ENCODE measurements around the gene SLC15A1.

The SLC15A1 gene

DNA sequence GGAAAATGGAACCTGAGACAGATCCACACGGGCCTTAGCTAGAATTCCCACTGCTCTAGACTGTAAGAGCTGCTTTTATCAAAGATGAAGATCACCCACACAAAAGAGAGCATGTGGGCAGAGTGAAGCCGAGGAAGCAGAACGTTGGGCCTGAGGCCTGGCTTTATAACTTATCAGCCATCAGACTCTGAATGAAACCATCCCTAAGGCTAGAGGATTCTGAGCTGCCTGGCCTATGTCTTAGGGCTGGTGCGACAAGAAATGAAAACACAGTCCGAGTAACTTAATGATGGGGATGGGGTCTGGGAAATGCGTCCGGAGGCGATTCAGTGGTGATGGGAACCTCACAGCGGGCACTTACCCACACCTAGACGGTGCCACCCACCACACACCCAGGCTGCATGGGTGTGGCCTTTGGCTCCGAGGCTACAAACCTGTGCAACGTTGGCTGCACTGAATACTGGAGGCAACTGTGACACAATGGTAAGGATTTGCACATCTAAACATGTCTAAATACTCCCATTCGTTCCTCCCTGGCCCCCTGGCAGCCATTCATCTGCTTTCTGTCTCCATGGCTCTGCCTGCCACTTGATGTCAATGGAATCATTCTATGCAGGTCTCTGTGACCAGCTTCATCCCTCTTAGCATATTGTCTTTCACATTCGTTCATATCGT, 62.0 kb downstream of the SLC15A1 start:
- FAIRE-seq: no peak

DNA sequence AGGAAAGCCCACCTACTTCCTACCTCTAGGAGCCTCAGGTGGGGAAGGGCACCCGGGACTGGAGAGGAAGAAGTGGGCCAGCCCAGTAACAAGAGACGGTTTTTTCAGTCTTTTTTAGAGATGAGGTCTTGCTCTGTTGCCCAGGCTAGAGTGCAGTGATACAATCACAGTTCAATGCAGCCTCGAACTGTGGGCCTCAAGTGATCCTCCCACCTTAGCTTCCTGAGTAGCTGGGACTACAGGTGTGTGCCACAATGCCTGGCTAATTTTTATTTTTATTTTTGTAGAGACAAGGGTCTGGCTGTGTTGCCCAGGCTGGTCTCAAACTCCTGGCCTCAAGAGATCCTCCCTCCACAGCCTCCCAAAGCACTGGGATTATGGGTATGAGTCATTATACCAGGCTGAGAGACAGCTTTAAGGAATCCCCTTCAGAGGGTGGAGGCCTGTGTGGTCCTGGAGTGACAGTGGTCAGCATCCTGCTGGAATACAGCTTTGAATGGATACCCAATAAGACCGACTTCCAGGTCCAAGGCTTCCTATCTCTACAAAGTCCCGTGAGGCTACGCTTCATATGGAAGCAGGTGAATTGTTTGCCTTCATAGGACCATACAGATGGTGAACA, 63.0 kb downstream of the SLC15A1 start:
- no peak for FAIRE-seq

DNA sequence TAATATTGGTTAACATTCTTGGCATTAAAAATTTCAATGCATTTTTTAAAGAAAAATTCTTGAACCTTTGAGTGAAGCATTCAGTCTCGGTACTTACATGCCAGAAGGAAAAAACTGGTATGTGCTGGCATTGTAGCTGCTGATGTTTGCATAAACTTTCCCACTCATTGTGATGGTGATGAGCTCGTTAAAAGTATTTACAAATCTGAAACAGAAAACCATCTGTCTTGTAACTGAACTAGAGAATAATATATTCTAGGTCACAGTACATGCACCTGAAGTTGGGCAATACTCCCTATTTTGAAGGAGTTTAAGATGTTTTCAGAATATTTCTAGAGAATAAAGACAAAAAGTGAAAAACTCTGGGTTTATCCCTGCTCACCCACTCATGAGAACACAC, 64.1 kb downstream of the SLC15A1 start:
- no peak for FAIRE-seq

DNA sequence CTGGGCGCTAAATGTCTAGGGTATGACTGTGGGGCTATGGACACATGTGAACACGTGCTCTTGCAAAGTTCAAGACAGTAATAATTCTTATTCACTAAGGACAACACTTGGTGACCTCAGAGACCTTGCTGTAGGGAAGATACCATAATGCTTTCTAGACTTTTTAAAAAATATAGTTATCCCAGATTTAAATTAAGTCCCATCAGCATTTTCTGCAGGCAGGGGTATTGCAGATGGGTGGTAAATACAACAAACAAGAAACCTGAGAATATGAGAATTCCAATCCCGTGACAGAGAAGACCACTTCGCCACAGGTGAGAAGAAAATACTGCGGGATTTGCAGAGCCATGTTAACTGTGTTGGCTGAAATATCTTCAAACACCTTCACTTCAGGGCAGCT, 65.2 kb downstream of the SLC15A1 start:
- no peak for FAIRE-seq

DNA sequence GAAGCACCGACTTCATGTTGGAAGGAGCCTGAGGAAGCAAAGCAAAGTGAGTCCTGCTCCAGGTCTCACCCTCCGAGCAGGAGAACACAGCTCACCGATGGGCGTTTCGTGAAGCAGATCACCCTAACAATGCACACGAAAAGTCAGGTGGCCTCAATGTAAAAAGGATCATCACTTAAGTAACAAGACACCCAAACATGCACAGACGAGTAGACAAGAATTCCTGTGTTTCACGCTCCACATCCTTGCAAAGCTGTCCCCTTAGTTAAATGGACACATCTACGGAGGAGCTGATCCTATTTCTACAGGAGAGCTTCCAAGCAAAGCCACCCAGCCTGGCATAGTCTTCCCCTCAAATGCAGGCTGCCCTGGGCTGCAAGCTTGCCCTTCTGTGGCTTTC, 66.2 kb downstream of the SLC15A1 start:
- no peak for FAIRE-seq

DNA sequence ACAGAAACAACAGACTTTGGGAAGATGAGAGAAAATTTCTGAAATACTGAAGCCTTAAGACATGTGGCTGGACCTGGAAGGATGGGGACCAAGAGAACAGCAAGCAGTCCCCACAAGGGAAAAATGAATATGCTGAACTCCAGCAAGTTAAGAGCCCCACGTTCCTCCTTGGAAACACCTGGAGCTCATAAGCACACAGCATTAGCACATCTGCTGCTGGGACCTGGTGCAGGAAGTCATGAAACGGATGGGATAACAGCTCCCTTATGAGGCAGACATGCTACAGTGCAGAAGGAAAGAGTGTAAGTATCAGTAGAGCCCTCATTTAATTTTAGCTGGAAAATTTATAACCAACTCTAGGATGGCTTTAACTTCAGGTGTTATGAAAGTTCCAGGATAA, 67.3 kb downstream of the SLC15A1 start:
- no peak for FAIRE-seq

DNA sequence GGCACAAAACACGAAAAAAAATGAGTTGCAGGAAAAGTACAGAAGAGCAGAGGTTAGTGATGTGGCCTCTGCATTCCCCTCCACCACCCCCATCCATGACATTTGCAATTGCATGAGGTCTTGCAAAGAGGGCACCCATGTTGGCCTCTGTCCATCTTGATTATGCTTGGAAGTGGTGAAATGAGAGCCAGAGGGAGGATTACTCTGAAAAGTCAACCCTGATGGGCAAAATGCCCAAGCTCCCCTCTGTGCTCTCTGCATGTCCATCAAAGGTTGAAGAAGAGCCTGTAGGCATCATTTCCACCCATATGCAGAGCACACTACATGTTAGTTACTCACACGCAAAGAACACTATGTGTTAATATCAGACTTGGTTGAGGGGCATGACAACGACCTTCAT, 71.4 kb downstream of the SLC15A1 start:
- FAIRE-seq: no peak

DNA sequence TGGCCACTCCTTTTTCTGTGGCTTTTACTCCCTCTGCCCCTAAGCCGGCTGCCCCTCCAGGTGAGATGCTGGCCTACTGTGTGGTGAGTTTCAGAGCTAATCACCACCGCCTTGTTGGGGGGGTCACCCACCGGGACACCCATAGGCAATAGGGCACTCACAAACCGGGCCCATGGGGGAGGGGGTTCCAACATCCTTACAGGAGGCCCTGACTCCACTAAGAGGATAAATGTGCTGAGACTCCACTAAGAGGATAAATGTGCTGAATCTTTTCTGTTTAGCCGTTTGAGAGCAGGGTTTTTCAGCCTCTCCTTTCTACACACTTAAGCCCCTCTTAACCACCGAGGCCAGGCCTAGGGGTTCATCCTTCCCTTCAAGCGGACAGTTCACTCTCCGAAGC, 73.7 kb downstream of the SLC15A1 start:
- no peak for FAIRE-seq

DNA sequence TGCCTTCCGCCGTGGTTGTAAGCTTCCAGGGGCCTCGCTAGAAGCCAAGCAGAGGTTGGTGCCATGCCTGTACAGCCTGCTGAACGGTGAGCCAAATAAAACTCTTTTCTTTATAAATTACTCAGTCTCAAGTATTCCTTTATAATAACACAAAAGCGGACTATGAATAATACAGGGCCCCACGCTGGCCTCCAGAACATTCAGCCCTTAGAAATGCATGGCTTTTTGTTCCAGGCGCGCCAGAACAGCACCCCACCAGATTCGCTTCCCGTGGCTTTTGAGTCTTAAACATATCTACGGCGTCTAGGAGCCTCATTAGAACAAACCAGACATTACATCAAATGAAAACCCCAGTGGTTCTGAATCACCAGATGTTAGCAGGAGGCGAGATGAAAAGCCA, 75.1 kb downstream of the SLC15A1 start:
- no peak for FAIRE-seq

DNA sequence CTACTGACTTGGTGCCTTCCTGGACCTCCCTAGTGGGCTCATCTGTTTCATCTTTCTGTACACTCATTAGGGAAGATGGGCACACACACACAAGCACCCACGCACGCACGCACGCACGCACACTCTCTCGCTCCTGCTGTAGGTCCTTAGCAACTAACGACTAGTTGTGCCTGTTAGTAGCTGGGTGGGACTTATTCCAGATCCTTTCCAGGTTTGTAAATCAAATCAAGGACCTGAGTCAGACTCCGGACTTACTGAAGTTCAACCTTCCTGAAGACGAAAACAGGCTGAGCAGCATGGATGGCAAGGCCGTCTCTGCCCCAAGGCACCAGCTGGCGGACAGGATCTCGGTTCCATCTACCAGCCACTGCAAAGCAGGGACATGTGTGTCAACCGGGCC, 76.2 kb downstream of the SLC15A1 start:
- no peak for FAIRE-seq

DNA sequence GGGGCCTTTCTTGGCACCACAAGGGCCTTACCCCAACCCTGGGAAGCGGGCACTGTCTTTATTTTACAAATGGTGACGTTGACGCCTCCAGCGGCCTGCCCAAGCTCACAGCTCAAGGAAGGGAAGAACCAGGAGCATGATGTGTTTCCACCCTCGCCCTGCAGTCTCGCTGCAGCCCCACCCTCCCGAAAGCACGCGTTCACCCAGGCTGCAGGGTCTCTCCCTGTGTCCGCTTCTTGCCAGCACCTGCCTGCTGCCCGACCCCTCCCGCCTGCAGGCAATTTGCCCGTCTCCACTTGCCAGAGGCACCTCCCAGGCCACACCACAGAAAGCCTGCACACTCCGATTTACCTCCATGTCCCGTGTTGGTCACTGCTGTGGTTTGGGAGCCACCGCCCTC, 76.6 kb downstream of the SLC15A1 start:
- FAIRE-seq: no peak

DNA sequence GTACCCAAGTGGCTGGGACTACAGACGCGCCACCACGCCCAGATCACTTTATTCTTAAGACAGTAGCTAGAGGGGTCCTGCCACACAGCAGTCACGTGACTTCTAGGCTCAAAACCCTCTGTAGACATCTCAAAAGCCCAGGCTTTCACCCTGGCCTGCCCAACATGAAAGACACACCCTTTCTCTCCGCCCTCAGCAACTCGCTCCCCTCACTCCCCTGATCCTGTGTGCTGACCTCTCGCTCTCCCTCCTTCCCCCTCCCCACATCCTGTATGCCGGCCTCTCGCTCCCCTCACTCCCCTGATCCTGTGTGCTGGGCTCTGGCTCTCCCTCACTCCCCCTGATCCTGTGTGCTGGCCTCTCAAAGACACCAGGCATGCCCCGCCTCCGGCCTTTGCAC, 77.4 kb downstream of the SLC15A1 start:
- no peak for FAIRE-seq

DNA sequence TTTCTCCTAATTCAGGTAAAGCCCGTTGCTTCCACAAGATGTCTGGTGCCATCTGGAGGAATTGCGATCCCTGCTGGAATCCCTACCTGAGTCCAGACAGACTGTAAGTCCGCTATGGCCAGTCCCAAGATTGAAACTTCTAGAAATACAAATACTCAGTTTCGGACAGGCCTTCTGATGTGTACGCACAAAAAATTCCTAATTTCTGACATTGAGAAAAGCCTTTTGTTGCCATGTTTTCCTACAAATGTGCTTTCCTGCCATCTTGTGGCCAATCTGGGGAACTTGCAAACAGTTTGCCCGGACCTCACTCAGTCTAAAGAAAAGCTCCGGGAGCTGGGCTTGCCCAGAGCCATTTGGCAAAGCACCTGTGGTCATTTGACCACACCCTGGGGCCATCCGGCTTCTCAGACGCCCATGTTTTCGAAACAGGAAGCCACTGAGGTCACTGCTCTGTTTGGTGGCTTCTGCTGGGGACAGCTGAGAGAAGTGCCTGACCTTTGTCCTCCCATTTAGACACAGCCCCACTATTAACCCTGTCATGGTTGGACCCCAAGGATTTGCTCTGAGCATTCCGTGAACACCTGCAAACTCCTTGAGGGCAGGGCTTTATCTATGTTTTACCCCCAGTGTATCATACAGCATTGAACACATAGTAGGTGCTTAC, 79.4 kb downstream of the SLC15A1 start:
- FAIRE-seq: peak; percentile 47

DNA sequence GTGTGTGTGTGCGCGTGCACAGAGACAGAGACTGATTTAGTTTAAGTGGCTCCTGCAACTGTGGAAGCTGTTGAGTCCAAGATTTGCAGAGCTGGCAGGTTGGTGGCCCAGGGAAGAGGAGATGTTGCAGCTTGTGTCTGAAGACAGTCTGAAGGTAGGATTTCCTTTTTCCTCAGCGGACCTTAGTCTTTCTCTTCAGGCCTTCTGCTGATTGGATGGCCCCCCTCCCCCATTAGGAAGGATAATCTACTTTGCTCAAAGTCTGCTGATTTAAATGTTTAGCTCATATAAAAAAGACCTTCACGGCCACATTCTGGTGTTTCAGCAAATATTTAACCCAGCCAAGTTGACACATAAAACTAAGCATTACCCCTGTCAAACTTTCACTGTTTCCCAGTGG, 84.3 kb downstream of the SLC15A1 start:
- FAIRE-seq: no peak

DNA sequence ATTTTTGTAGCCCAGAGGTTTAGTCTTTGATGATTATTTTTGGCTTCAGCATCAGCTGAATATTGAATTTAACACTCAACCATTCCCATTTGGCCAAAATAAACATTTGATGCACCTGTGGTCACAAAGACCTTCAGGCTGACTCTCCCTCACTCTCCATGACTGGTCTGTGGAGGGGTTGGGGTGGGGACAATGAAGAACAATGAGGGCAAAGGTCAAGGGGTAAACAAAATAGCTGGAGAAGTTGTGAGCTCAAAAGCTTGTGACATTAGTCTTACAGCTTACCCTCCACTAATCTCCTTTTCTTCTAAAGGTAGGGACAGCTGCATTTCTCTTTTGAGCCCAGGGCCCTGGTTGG, 86.9 kb downstream of the SLC15A1 start:
- no peak for FAIRE-seq

DNA sequence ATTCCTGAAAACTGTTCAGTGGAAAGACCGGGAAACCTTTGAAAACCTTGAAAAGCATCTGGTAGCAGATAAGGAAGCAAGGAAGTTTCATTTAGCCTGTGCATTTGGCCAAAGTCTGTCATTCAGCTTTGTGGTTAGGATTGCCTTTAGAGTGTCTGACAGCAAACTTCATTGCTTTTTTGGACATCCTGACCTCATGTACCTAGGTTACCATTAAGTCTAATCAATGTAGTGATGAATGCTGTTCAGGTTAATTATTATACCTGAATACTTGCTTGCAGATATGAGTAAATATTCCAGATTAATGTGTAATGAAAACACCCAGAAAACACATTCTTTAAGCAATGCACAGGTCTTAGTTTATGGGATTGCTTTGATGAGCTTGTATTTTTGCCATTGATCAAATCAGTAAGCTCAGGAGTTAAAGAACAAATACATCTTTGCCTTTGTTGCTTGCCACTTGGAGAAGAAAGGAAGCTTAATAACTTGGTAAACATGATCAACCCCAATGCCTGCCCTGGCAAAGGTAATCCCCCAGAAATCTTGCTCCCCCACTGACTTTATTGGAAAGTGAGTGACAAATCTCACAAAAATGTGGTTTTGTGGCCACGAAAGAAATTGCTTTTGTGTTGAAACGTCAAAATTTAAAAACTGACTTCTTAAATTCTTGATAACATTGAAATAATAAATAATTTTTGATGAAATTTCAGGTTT, 87.4 kb downstream of the SLC15A1 start:
- no peak for FAIRE-seq

DNA sequence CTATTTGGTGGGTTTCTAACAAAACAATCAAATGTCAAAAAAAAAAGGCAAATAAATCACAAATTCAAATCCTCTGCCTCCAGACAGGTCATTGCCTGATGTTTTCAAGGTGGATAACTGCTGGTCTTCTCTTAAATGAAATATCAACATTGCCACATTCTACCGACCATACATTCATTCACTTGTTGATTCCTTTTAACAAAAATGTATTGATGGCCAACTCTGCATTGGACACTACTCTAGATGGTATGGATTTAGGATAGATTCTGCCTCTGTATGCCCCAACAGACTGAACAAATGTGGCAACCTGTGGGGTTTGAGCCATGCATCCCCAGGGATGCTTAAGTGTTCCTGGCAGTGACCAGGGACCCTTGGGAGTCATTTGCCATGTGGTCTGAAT, 88.0 kb downstream of the SLC15A1 start:
- FAIRE-seq: no peak

DNA sequence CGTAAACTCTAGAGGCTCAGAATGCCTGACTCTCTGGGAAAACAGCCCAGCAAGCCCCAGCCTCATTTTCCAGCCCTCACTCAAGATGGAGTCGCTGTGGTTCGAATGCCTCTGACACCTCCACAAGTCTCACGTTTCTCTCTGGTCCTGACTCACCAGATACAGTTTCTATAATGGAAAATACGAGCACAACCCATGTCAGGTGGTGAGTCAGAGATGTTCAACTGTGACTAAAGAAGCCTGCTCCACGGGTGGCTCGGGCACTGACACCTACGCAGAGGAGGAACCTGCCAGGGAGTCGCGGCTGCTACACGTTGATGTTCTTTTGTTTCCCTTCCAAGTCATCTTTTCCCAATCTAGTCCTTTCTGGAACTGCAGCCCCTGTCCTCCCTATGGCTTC, 88.4 kb downstream of the SLC15A1 start:
- no peak for FAIRE-seq

DNA sequence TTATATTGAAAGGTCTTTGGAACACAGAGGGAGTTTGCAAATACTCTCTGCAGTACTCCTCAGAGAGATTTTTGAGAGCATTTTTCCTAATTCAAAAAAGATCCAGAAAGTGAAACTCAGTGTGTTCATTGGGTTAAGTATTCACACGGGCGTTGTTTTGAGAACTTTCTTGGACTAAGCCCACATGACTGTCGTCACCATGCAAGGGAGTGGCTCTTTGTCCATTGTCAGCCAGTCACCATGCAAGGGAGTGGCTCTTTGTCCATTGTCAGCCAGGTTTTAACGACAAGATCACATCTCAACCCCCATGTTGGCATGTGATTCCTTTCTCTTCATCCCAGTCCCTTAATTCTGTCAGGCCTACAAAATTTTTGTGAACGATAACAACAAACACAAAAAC, 94.3 kb downstream of the SLC15A1 start:
- no peak for FAIRE-seq

DNA sequence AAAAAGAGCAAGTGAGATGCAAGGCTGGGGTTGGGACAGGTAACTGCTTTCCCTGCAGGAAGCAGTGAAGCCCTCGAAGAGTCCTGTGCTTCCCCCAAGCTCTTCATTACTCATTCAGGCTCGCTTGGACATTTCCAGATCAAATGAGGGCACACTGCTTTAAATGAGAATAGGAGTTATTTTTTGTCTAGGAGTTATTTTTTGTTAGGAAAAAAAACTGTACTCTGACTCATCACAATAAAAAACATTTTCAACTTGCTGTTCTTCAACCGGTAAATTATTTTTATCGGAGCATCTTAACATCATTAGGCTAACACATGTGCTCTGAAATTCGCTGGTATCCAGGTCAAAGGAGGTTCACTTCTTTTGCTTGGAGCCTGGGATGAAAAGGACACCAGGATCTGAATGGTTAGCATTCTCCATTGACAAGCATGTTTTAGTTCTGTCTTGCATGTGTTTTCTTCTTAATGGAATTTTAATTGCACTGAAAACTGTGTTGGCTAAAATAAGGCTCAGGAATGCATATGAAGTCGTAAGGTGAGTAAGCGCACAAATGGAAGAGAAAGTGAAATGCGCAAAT, 94.9 kb downstream of the SLC15A1 start:
- FAIRE-seq: no peak

DNA sequence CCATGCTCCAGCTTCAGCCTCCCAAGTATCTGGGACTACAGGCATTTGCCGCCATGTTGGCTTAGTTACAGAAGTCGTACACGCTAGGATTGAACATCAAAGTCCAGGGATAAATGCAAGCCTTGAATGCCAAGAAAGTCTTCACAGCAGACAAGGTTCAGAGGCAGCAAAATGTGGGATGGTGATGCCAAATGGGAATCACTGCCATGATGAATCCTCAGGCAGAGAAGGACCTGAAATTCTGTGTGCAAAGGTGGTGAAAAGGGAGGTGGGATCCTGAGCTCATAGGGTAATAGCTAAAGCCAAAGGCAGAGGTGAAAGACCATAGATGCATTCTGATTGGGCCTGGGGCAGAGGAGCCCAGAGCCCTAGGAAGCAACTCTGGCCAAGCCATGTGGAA, 96.2 kb downstream of the SLC15A1 start:
- no peak for FAIRE-seq

DNA sequence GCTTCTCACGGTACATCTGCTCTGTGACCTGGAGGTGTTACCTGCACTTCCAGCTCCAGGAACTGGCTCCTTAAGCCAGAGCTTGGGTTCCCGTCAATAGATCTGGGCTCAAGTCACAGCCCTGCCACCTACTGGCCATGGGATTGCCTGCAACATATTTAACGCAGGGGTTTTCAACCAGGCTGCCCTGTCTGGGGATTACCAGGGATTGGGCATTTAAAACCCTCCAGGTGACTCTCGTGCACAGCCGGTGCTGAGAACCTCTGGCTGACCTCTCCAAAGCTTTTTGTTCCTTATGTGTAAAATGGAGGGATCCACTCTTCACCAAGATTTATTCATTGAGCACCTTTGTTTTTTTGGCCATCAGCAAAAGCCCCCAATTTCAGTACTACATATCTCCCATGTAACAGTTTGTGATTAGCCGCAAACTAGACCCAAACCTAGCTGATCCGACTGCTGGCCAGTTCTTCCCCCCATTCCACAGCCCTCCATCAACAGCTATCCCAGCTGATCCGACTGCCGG, 98.9 kb downstream of the SLC15A1 start:
- FAIRE-seq: no peak

DNA sequence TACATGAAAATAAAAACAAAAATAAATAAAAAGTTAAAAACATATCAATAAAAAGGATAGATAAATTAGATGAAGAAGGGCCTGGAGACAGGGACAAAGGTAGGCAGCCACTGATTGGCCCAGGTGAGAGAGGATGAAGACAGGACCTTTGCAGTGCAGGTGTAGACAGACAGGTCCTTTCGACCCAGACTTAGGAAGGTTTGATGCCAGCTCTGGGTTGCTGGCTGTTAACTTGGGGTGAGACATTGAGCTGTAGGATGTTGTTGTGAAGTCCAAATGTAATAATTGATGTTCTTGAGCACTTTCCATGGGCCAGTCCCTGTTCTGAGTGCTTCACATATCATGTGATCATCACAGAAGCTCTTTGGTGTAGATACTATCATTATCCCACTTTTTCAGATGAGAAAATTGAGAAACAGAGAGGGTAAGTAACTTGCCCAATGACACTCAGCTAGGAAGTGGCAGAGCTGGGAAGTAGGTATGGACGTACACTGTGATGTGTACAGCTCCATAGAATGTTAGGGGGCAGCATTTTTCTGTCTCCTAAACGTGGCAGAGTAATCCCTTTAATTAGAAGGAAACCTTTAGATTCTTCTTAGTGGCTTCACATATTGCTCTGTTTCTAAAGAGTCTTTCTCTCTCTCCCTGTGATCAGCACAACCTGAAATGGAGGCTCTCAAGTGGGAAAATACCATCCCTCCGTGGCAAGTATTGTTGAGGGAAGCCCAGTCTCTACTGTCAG, 99.6 kb downstream of the SLC15A1 start:
- FAIRE-seq: no peak
